ENCODE results near the gene LTBP1.
A peak's percentile ranks its signal among the peaks of the same experiment; 100 is the strongest.
"Not testable (repeated sequence)": the region's sequence is repeated elsewhere in the genome, so short reads cannot be mapped to it uniquely, and the experiment has no call there.

The LTBP1 gene

GRCh38 chr2:32962690-32963089 lies 15.9 kb downstream of the LTBP1 start:
- no peaks in the 10 kb centered on the region for H3K27me3 ChIP-seq (ENCODE audit: control insufficient read depth in 2 of 2, insufficient read depth in 2 of 2, low read length in 2 of 2)
- no peak overlapping the region for H3K4me3 ChIP-seq (ENCODE audit: low read length in 2 of 2)
- no peaks in the 10 kb centered on the region for H3K9me3 ChIP-seq (ENCODE audit: control insufficient read depth in 2 of 2, low read length in 2 of 2)
- no peak overlapping the region for H3K27ac ChIP-seq (ENCODE audit: low read depth in 2 of 2, low read length in 2 of 2)
- no peaks in the 10 kb centered on the region for H3K4me1 ChIP-seq (ENCODE audit: control insufficient read depth in 2 of 2, insufficient read depth in 2 of 2, low read length in 2 of 2)
- no peak overlapping the region for H3K9ac ChIP-seq (ENCODE audit: low read depth in 1 of 2, low read length in 2 of 2)
- H3K36me3 ChIP-seq (ENCODE audit: control insufficient read depth in 2 of 2, insufficient read depth in 2 of 2, low read length in 2 of 2): no peaks in the 10 kb centered on the region

- Histone ChIP-seq H3K9me3 (ENCODE audit: control insufficient read depth in 2 of 2, low read length in 2 of 2) (no peaks in the 10 kb centered on the region), H3K27me3 (ENCODE audit: control insufficient read depth in 2 of 2, insufficient read depth in 2 of 2, low read length in 2 of 2) (no peaks in the 10 kb centered on the region), H3K9ac (ENCODE audit: low read depth in 1 of 2, low read length in 2 of 2) (no peak overlapping the region), H3K36me3 (ENCODE audit: control insufficient read depth in 2 of 2, insufficient read depth in 2 of 2, low read length in 2 of 2) (no peaks in the 10 kb centered on the region), H3K27ac (ENCODE audit: low read depth in 2 of 2, low read length in 2 of 2) (no peak overlapping the region), H3K4me1 (ENCODE audit: control insufficient read depth in 2 of 2, insufficient read depth in 2 of 2, low read length in 2 of 2) (no peaks in the 10 kb centered on the region), H3K4me3 (ENCODE audit: low read length in 2 of 2) (no peak overlapping the region)
Observed at GRCh38 chr2:32963941-32964340, 17.2 kb downstream of the LTBP1 start.

- no peak overlapping the region for H3K4me3 ChIP-seq (ENCODE audit: low read length in 2 of 2)
- no peaks in the 10 kb centered on the region for H3K4me1 ChIP-seq (ENCODE audit: control insufficient read depth in 2 of 2, insufficient read depth in 2 of 2, low read length in 2 of 2)
- no peaks in the 10 kb centered on the region for H3K36me3 ChIP-seq (ENCODE audit: control insufficient read depth in 2 of 2, insufficient read depth in 2 of 2, low read length in 2 of 2)
- H3K27me3 ChIP-seq (ENCODE audit: control insufficient read depth in 2 of 2, insufficient read depth in 2 of 2, low read length in 2 of 2): no peaks in the 10 kb centered on the region
- no peak overlapping the region for H3K27ac ChIP-seq (ENCODE audit: low read depth in 2 of 2, low read length in 2 of 2)
- H3K9me3 ChIP-seq (ENCODE audit: control insufficient read depth in 2 of 2, low read length in 2 of 2): no peaks in the 10 kb centered on the region
- H3K9ac ChIP-seq (ENCODE audit: low read depth in 1 of 2, low read length in 2 of 2): no peak overlapping the region
Observed at GRCh38 chr2:32965523-32966171, 18.9 kb downstream of the LTBP1 start.

GRCh38 chr2:32969444-32970162 lies 22.9 kb downstream of the LTBP1 start:
- H3K9me3 ChIP-seq (ENCODE audit: control insufficient read depth in 2 of 2, low read length in 2 of 2): no peaks in the 10 kb centered on the region

GRCh38 chr2:32973772-32974171 lies 27.0 kb downstream of the LTBP1 start:
- not testable (repeated sequence) for H3K27ac ChIP-seq (ENCODE audit: low read depth in 2 of 2, low read length in 2 of 2); H3K36me3 ChIP-seq (ENCODE audit: control insufficient read depth in 2 of 2, insufficient read depth in 2 of 2, low read length in 2 of 2); H3K4me3 ChIP-seq (ENCODE audit: low read length in 2 of 2); H3K9ac ChIP-seq (ENCODE audit: low read depth in 1 of 2, low read length in 2 of 2); H3K27me3 ChIP-seq (ENCODE audit: control insufficient read depth in 2 of 2, insufficient read depth in 2 of 2, low read length in 2 of 2); H3K9me3 ChIP-seq (ENCODE audit: control insufficient read depth in 2 of 2, low read length in 2 of 2)
- peaks cover 14 to 15% of the 10 kb centered on the region in 2 donors for H3K4me1 ChIP-seq (ENCODE audit: control insufficient read depth in 2 of 2, insufficient read depth in 2 of 2, low read length in 2 of 2)

More at GRCh38 chr2:32969444-32970162, 22.9 kb downstream of the LTBP1 start:
- Histone ChIP-seq H3K4me1 (ENCODE audit: control insufficient read depth in 2 of 2, insufficient read depth in 2 of 2, low read length in 2 of 2) (no peaks in the 10 kb centered on the region), H3K4me3 (ENCODE audit: low read length in 2 of 2) (no peak overlapping the region), H3K36me3 (ENCODE audit: control insufficient read depth in 2 of 2, insufficient read depth in 2 of 2, low read length in 2 of 2) (no peaks in the 10 kb centered on the region), H3K9ac (ENCODE audit: low read depth in 1 of 2, low read length in 2 of 2) (no peak overlapping the region), H3K27me3 (ENCODE audit: control insufficient read depth in 2 of 2, insufficient read depth in 2 of 2, low read length in 2 of 2) (no peaks in the 10 kb centered on the region), H3K27ac (ENCODE audit: low read depth in 2 of 2, low read length in 2 of 2) (no peak overlapping the region)

- Histone ChIP-seq H3K9me3 (ENCODE audit: control insufficient read depth in 2 of 2, low read length in 2 of 2) (no peaks in the 10 kb centered on the region), H3K27ac (ENCODE audit: low read depth in 2 of 2, low read length in 2 of 2) (peak overlapping the region; percentile 83 to 88), H3K36me3 (ENCODE audit: control insufficient read depth in 2 of 2, insufficient read depth in 2 of 2, low read length in 2 of 2) (no peaks in the 10 kb centered on the region), H3K4me3 (ENCODE audit: low read length in 2 of 2) (peak overlapping the region; percentile 14 to 48), H3K4me1 (ENCODE audit: control insufficient read depth in 2 of 2, insufficient read depth in 2 of 2, low read length in 2 of 2) (peaks cover 14 to 15% of the 10 kb centered on the region in 2 donors), H3K27me3 (ENCODE audit: control insufficient read depth in 2 of 2, insufficient read depth in 2 of 2, low read length in 2 of 2) (no peaks in the 10 kb centered on the region), H3K9ac (ENCODE audit: low read depth in 1 of 2, low read length in 2 of 2) (peak overlapping the region; percentile 27 to 48)
Observed at GRCh38 chr2:32976409-32977063, 29.8 kb downstream of the LTBP1 start.

GRCh38 chr2:32977228-32977758 lies 30.5 kb downstream of the LTBP1 start:
- no peaks in the 10 kb centered on the region for H3K27me3 ChIP-seq (ENCODE audit: control insufficient read depth in 2 of 2, insufficient read depth in 2 of 2, low read length in 2 of 2)
- H3K9ac ChIP-seq (ENCODE audit: low read depth in 1 of 2, low read length in 2 of 2): peak overlapping the region; percentile 27 to 53
- no peaks in the 10 kb centered on the region for H3K9me3 ChIP-seq (ENCODE audit: control insufficient read depth in 2 of 2, low read length in 2 of 2)
- no peaks in the 10 kb centered on the region for H3K36me3 ChIP-seq (ENCODE audit: control insufficient read depth in 2 of 2, insufficient read depth in 2 of 2, low read length in 2 of 2)
- peak overlapping the region; percentile 14 to 48 for H3K4me3 ChIP-seq (ENCODE audit: low read length in 2 of 2)
- peak overlapping the region; percentile 83 to 88 for H3K27ac ChIP-seq (ENCODE audit: low read depth in 2 of 2, low read length in 2 of 2)
- peaks cover 14 to 15% of the 10 kb centered on the region in 2 donors for H3K4me1 ChIP-seq (ENCODE audit: control insufficient read depth in 2 of 2, insufficient read depth in 2 of 2, low read length in 2 of 2)

- no peaks in the 10 kb centered on the region for H3K9me3 ChIP-seq (ENCODE audit: control insufficient read depth in 2 of 2, low read length in 2 of 2)
Observed at GRCh38 chr2:32981612-32982011, 34.9 kb downstream of the LTBP1 start.

GRCh38 chr2:32983193-32983924 lies 36.6 kb downstream of the LTBP1 start:
- not testable (repeated sequence) for H3K9ac ChIP-seq (ENCODE audit: low read depth in 1 of 2, low read length in 2 of 2); H3K9me3 ChIP-seq (ENCODE audit: control insufficient read depth in 2 of 2, low read length in 2 of 2); H3K4me1 ChIP-seq (ENCODE audit: control insufficient read depth in 2 of 2, insufficient read depth in 2 of 2, low read length in 2 of 2); H3K27me3 ChIP-seq (ENCODE audit: control insufficient read depth in 2 of 2, insufficient read depth in 2 of 2, low read length in 2 of 2); H3K36me3 ChIP-seq (ENCODE audit: control insufficient read depth in 2 of 2, insufficient read depth in 2 of 2, low read length in 2 of 2); H3K4me3 ChIP-seq (ENCODE audit: low read length in 2 of 2)
- H3K27ac ChIP-seq (ENCODE audit: low read depth in 2 of 2, low read length in 2 of 2): peak overlapping the region; percentile 20 to 28

More at GRCh38 chr2:32981612-32982011, 34.9 kb downstream of the LTBP1 start:
- H3K36me3 ChIP-seq (ENCODE audit: control insufficient read depth in 2 of 2, insufficient read depth in 2 of 2, low read length in 2 of 2): no peaks in the 10 kb centered on the region
- H3K27me3 ChIP-seq (ENCODE audit: control insufficient read depth in 2 of 2, insufficient read depth in 2 of 2, low read length in 2 of 2): no peaks in the 10 kb centered on the region
- peaks cover 8 to 12% of the 10 kb centered on the region in 2 donors for H3K4me1 ChIP-seq (ENCODE audit: control insufficient read depth in 2 of 2, insufficient read depth in 2 of 2, low read length in 2 of 2)
- H3K4me3 ChIP-seq (ENCODE audit: low read length in 2 of 2): no peak overlapping the region
- H3K27ac ChIP-seq (ENCODE audit: low read depth in 2 of 2, low read length in 2 of 2): no peak overlapping the region
- H3K9ac ChIP-seq (ENCODE audit: low read depth in 1 of 2, low read length in 2 of 2): no peak overlapping the region
